CD14-positive monocyte (primary cell): ENCODE results near the gene ZRANB1. TPM values are rescaled to one million over a fixed set of nuclear protein-coding genes. Genes with fewer than 3 reads are reported as not detected.
A peak's percentile ranks its signal among the peaks of the same experiment; 100 is the strongest.
"Not testable (repeated sequence)": the region's sequence is repeated elsewhere in the genome, so short reads cannot be mapped to it uniquely, and the experiment has no call there.

Source experiments
- DNase-seq, 3 donors: peaks; one replicate each; pipeline ENCODE4 v3.0.0-alpha.2; 2011 to 2022
- H2AFZ ChIP-seq: 2 replicates; pipeline ENCODE4 v1.6.0; 2012; ENCODE audit warnings: mild to moderate bottlenecking, low read depth, low read length, inconsistent platforms; ENCODE audit not compliant: insufficient read depth, poor library complexity, severe bottlenecking
- H3K27ac ChIP-seq, 2 donors: 1 replicate in 1 of 2; 2 replicates in 1 of 2; pipeline ENCODE4 v1.5.1; 2012 to 2013; ENCODE audit warnings: low read length in 2 of 2, control low read depth in 1 of 2, inconsistent platforms in 1 of 2, low read depth in 1 of 2, mild to moderate bottlenecking in 1 of 2
- H3K27me3 ChIP-seq, 2 donors: one replicate each; pipeline versions ENCODE4 v1.6.0 to v1.6.1; 2011 to 2013; ENCODE audit warnings: low read length in 2 of 2; ENCODE audit not compliant: control insufficient read depth in 2 of 2, insufficient read depth in 2 of 2
- H3K36me3 ChIP-seq, 2 donors: replicated peaks in 1 of 2; 1 replicate in 1 of 2; 2 replicates in 1 of 2; pipeline versions ENCODE4 v1.5.1 to v1.6.1; 2012 to 2013; ENCODE audit warnings: low read length in 2 of 2, control low read depth in 1 of 2, inconsistent platforms in 1 of 2, mild to moderate bottlenecking in 1 of 2; ENCODE audit not compliant: insufficient read depth in 2 of 2, control insufficient read depth in 1 of 2
- H3K4me1 ChIP-seq, 2 donors: 1 replicate in 1 of 2; 2 replicates in 1 of 2; pipeline versions ENCODE4 v1.5.1 to v1.6.1; 2012 to 2013; ENCODE audit warnings: low read length in 2 of 2, control low read depth in 1 of 2, inconsistent platforms in 1 of 2, mild to moderate bottlenecking in 1 of 2, moderate library complexity in 1 of 2; ENCODE audit not compliant: insufficient read depth in 2 of 2, control insufficient read depth in 1 of 2
- H3K4me2 ChIP-seq: replicated peaks from 2 replicates; pipeline ENCODE3; 2012; ENCODE audit warnings: low read length, moderate library complexity, mild to moderate bottlenecking; ENCODE audit not compliant: poor library complexity, severe bottlenecking; ENCODE audit errors: extremely low read depth
- H3K4me3 ChIP-seq, 3 experiments: fragments of 200-600 bp in 1 of 3; sonication (generic) in 1 of 3; replicated peaks in 1 of 3; 1 replicate in 2 of 3; 2 replicates in 1 of 3; pipeline ENCODE4 v1.5.1; 2011 to 2013; ENCODE audit warnings: low read length in 3 of 3, mild to moderate bottlenecking in 3 of 3, control low read depth in 2 of 3, low read depth in 2 of 3, inconsistent platforms in 1 of 3, moderate library complexity in 1 of 3
- H3K79me2 ChIP-seq: 2 replicates; pipeline ENCODE4 v1.6.0; 2012; ENCODE audit warnings: mild to moderate bottlenecking, control low read depth, inconsistent platforms, low read length, moderate library complexity; ENCODE audit not compliant: insufficient read depth
- H3K9ac ChIP-seq: 2 replicates; pipeline ENCODE4 v1.6.0; 2017; ENCODE audit warnings: low read length, mild to moderate bottlenecking; ENCODE audit not compliant: insufficient read depth, poor library complexity, severe bottlenecking
- H3K9me3 ChIP-seq, 2 donors: replicated peaks in 1 of 2; 1 replicate in 1 of 2; 2 replicates in 1 of 2; pipeline versions ENCODE4 v1.5.1 to v1.6.1; 2012 to 2013; ENCODE audit warnings: low read length in 2 of 2, control low read depth in 1 of 2; ENCODE audit not compliant: control insufficient read depth in 1 of 2, insufficient read depth in 1 of 2
- H4K20me1 ChIP-seq: 2 replicates; pipeline ENCODE4 v1.6.0; 2012; ENCODE audit warnings: mild to moderate bottlenecking, low read length, control low read depth, moderate library complexity; ENCODE audit not compliant: insufficient read depth
- H3K27ac Mint-ChIP-seq, 7 donors: one replicate each; pipeline ENCODE4 v1.8.0; 2020; ENCODE audit warnings: mild to moderate bottlenecking in 7 of 7, mixed read lengths in 7 of 7, moderate library complexity in 6 of 7, inconsistent platforms in 2 of 7
- H3K27me3 Mint-ChIP-seq, 3 donors: one replicate each; pipeline ENCODE4 v1.8.0; 2021 to 2022; ENCODE audit warnings: low read depth in 3 of 3, mild to moderate bottlenecking in 3 of 3, mixed read lengths in 3 of 3, moderate library complexity in 3 of 3, inconsistent platforms in 1 of 3
- H3K36me3 Mint-ChIP-seq, 2 donors: one replicate each; pipeline ENCODE4 v1.8.0; 2020; ENCODE audit warnings: mixed read lengths in 2 of 2, inconsistent platforms in 1 of 2, mild to moderate bottlenecking in 1 of 2
- H3K4me1 Mint-ChIP-seq: one replicate; pipeline ENCODE4 v1.8.0; 2020; ENCODE audit warnings: mild to moderate bottlenecking, mixed read lengths
- H3K4me3 Mint-ChIP-seq, 2 donors: one replicate each; pipeline ENCODE4 v1.8.0; 2020; ENCODE audit warnings: mild to moderate bottlenecking in 2 of 2, mixed read lengths in 2 of 2, moderate library complexity in 1 of 2
- H3K9me3 Mint-ChIP-seq, 7 donors: one replicate each; pipeline ENCODE4 v1.8.0; 2020 to 2022; ENCODE audit warnings: mixed read lengths in 7 of 7, mild to moderate bottlenecking in 6 of 7, moderate library complexity in 6 of 7, inconsistent platforms in 2 of 7
- WGBS: methylation state at CpG from one replicate; pipeline ENCODE4 v1.1.5; 2013; ENCODE audit warnings: missing lambda C conversion rate; ENCODE audit not compliant: insufficient coverage; 5-methylcytosine and 5-hydroxymethylcytosine counted together
- intact Hi-C, 2 donors: fragments of 100-400 bp; cut with micrococcal nuclease; formaldehyde crosslinking; loops; one replicate each; pipeline versions ENCODE4 v1.15.0 to v1.15.1; 2023
- polyA plus RNA-seq, 3 donors: library from polyadenylated mRNA; depleted of rRNA in 1 of 3; unstranded in 2 of 3; stranded (reverse) in 1 of 3; fragments of 300-500 nt in 2 of 3; fragments of >200 nt in 1 of 3; fragmentation: Illumina TruSeq in 2 of 3; gene quantifications; 1 replicate in 2 of 3; 2 replicates in 1 of 3; pipeline ENCODE4 v1.2.3, GENCODE V29; 2012 to 2021
- TF ChIP-seq, protein P1 (sequence below): fragments of 200-600 bp; IDR thresholded peaks from one replicate; pipeline ENCODE4 v1.8.0; 2022; ENCODE audit warnings: antibody characterized with exemption, mild to moderate bottlenecking

Gene ZRANB1
- polyA plus RNA-seq, 3 donors, result 2.7 to 5.6 (median 3.1) TPM

DNA sequence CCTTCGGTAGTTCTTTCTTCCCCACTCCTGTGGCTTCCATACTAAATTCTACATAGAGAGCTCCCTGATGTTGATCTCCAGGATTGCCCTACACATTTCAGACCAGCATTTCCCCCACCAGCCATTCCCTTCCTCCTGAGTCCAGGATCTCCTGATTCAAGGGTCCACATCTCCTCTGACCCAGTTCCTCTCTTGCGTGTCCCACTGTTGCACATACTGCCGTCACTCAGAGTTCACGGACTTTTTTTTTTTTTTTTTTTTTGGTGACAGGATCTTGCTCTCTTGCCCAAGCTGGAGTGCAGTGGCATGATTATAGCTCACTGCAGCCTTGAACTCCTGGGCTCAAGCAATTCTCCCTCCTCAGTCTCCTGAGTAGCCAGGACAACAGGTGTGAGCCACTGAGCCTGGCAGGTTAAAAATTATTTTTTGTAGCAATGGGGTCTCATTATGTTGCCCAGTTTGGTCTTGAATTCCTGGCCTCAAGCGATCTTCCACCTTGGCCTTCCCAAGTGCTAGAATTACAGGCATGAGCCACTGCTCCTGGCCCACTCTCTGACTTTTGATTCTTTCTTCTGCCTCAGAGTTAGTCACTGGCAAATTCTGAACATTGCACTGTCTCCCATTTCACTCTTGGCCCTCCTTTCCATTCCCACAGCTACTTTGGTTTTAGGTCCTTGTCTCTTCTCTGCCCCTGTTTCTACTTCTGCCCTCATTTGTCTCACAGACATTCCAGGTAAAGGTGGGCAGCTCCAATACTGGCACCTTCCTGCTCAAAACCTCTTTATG, 29.6 kb upstream of the ZRANB1 start:
- Mint-ChIP-seq H3K4me3 (peak overlapping the region; percentile 64 to 83), H3K27ac (peak overlapping the region; percentile 3 to 82 (median 72)), H3K36me3 (no peaks in the 10 kb centered on the region), H3K27me3 (peaks cover 0 to 2% (median 0%) of the 10 kb centered on the region in 3 donors), H3K4me1 (peaks cover 34% of the 10 kb centered on the region), H3K9me3 (no peaks in the 10 kb centered on the region)
- TF ChIP-seq, protein P1, sequence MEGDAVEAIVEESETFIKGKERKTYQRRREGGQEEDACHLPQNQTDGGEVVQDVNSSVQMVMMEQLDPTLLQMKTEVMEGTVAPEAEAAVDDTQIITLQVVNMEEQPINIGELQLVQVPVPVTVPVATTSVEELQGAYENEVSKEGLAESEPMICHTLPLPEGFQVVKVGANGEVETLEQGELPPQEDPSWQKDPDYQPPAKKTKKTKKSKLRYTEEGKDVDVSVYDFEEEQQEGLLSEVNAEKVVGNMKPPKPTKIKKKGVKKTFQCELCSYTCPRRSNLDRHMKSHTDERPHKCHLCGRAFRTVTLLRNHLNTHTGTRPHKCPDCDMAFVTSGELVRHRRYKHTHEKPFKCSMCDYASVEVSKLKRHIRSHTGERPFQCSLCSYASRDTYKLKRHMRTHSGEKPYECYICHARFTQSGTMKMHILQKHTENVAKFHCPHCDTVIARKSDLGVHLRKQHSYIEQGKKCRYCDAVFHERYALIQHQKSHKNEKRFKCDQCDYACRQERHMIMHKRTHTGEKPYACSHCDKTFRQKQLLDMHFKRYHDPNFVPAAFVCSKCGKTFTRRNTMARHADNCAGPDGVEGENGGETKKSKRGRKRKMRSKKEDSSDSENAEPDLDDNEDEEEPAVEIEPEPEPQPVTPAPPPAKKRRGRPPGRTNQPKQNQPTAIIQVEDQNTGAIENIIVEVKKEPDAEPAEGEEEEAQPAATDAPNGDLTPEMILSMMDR, result no peak
- peak overlapping the region in 1 of 3 experiments; percentile 15 for H3K4me3 ChIP-seq
- H3K27me3 ChIP-seq, result no peaks in the 10 kb centered on the region
- 53% methylated on average over 2 of the region's 5 CpGs for WGBS
- H3K79me2 ChIP-seq, result peaks cover 2% of the 10 kb centered on the region
- peaks cover 27 to 35% of the 10 kb centered on the region in 2 donors for H3K4me1 ChIP-seq
- H3K27ac ChIP-seq, result peak overlapping the region in 1 of 2 donors; percentile 33
- no peaks in the 10 kb centered on the region for H4K20me1 ChIP-seq
- H3K4me2 ChIP-seq, result peak overlapping the region; percentile 33
- peak; percentile 23 to 58 (median 39) for DNase-seq
- H3K36me3 ChIP-seq, result no peaks in the 10 kb centered on the region
- H3K9me3 ChIP-seq, result no peaks in the 10 kb centered on the region
- intact Hi-C loops, result loop anchor here (10.0 kb wide), 6 partner anchors 107 to 803 kb away; partner anchors contain the start of genes ABRAXAS2 (in 1 of the 2), EDRF1 (in 1 of the 2) and EEF1AKMT2 (in 1 of the 2)
- H2AFZ ChIP-seq, result peak overlapping the region; percentile 49
- H3K9ac ChIP-seq, result peak overlapping the region; percentile 6

- no peaks in the 10 kb centered on the region for H3K9me3 Mint-ChIP-seq
These were observed 28.8 kb upstream of the ZRANB1 start for GRCh38 chr10:124913167-124913566.

GRCh38 chr10:124914398-124914797, 27.5 kb upstream of the ZRANB1 start:
- not testable (repeated sequence) for H3K27me3 Mint-ChIP-seq

More at GRCh38 chr10:124913167-124913566, 28.8 kb upstream of the ZRANB1 start:
- H3K4me1 ChIP-seq, result peaks cover 33 to 39% of the 10 kb centered on the region in 2 donors
- H3K4me1 Mint-ChIP-seq, result peaks cover 39% of the 10 kb centered on the region
- no peak overlapping the region for H3K27ac ChIP-seq
- no peaks in the 10 kb centered on the region for H3K36me3 ChIP-seq
- H3K4me2 ChIP-seq, result no peak overlapping the region
- H3K9me3 ChIP-seq, result no peaks in the 10 kb centered on the region
- H3K9ac ChIP-seq, result no peak overlapping the region
- no peak for DNase-seq
- H3K79me2 ChIP-seq, result peaks cover 10% of the 10 kb centered on the region
- H3K4me3 ChIP-seq, result no peak overlapping the region
- no peak overlapping the region for H3K27ac Mint-ChIP-seq
- WGBS, result 100% methylated on average over 1 of the region's 3 CpGs
- H3K4me3 Mint-ChIP-seq, result no peak overlapping the region
- intact Hi-C loops, result loop anchor here (10.0 kb wide), 6 partner anchors 108 to 802 kb away; partner anchors contain the start of genes ABRAXAS2 (in 1 of the 2), EDRF1 (in 1 of the 2) and EEF1AKMT2 (in 1 of the 2)
- TF ChIP-seq, protein P1, result no peak
- no peak overlapping the region for H2AFZ ChIP-seq
- H3K27me3 ChIP-seq, result no peaks in the 10 kb centered on the region
- H4K20me1 ChIP-seq, result peaks cover 9% of the 10 kb centered on the region
- H3K27me3 Mint-ChIP-seq, result peaks cover 0 to 2% (median 0%) of the 10 kb centered on the region in 3 donors
- no peaks in the 10 kb centered on the region for H3K36me3 Mint-ChIP-seq

More at GRCh38 chr10:124914398-124914797, 27.5 kb upstream of the ZRANB1 start:
- not testable (repeated sequence) for H3K4me3 ChIP-seq, H3K27me3 ChIP-seq, H3K36me3 ChIP-seq, H3K9me3 ChIP-seq, H3K27ac Mint-ChIP-seq, DNase-seq, H3K27ac ChIP-seq, H3K4me2 ChIP-seq, H3K4me3 Mint-ChIP-seq, H3K9ac ChIP-seq, H3K36me3 Mint-ChIP-seq, H2AFZ ChIP-seq, H3K9me3 Mint-ChIP-seq
- WGBS, result 92% methylated on average over 14 of the region's 16 CpGs
- H4K20me1 ChIP-seq, result peaks cover 21% of the 10 kb centered on the region
- intact Hi-C loops, result loop anchor here (10.0 kb wide), 6 partner anchors 110 to 800 kb away; partner anchors contain the start of genes ABRAXAS2 (in 1 of the 2), EDRF1 (in 1 of the 2) and EEF1AKMT2 (in 1 of the 2)
- peaks cover 40 to 48% of the 10 kb centered on the region in 2 donors for H3K4me1 ChIP-seq
- peaks cover 23% of the 10 kb centered on the region for H3K79me2 ChIP-seq
- peaks cover 49% of the 10 kb centered on the region for H3K4me1 Mint-ChIP-seq
